Smooth muscle cell of the brain vasculature (primary cell): ENCODE measurements around the gene OTX1.
"Not testable (repeated sequence)": the region's sequence is repeated elsewhere in the genome, so short reads cannot be mapped to it uniquely, and the experiment has no call there.

Experiments used
- DNase-seq: peaks from one replicate; pipeline ENCODE4 v3.0.0-alpha.2; 2012; ENCODE audit warnings: low read depth, low spot score

The OTX1 gene

GRCh38 chr2:63058921-63059792 is 8.5 kb downstream of the OTX1 start:
- DNase-seq: no peak

GRCh38 chr2:63059793-63060471 is 9.3 kb downstream of the OTX1 start:
- DNase-seq: no peak

DNA sequence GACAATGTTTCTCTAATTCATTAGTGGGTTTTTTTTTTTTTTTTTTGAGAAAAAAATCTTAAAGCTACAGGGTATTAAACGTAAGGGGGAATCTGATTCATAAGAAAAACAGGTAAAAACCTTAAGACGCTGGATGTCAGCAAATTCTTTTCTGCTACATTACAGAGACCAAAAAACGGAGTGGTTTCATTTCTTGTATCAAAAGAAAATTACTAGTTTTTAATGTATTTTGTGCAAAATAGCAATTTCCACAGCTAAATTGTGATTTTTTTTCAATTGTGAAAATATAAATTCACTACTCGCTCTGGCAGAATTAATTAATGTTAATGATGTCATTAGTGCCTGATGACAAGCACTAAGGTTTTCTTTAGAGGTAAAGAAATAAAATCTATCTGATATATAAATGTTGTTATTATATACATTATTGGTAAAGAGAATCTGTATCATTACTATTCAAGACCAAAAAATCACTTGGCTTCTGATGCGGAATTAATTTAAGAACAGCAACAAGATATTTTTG is 9.9 kb downstream of the OTX1 start:
- DNase-seq: no peak

- no peak for DNase-seq
These were observed 13.6 kb downstream of the OTX1 start for GRCh38 chr2:63064197-63064596.

DNA sequence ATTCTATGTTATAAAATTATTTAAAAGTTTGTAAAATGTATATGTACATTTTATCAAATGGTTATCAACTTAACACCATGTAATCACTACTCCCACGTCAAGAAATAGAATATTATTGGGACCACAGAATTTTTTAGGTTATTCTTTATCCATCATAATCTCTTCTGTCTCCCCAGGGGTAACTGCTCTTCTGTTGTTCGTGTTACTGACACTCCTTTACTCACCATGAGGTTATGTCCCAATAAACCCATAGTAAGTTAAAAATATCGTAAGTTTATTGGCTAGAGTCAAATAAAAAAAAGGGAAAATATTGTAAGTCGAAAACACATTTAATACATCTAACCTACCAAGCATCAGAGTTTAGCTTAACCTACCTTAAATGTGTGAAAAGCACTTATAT is 14.0 kb downstream of the OTX1 start:
- DNase-seq: no peak

DNA sequence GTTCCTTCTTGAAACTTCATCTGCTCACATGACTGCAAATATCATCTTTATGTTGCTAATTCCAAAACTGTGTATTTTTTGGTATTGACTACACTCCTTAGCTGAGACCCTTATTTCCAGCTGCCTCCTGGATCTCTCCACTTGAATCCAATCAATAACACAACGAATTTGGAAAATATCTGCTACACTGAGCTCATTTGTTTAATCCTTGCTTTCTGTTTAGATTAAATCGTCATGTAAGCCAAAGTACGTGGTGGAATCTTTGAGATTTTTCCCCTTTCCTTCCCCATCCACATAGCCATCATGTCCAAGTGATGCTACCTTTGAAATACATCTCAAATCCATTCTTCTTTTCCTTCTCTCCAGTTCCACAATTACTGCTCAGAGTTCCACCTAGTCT is 15.6 kb downstream of the OTX1 start:
- no peak for DNase-seq

DNA sequence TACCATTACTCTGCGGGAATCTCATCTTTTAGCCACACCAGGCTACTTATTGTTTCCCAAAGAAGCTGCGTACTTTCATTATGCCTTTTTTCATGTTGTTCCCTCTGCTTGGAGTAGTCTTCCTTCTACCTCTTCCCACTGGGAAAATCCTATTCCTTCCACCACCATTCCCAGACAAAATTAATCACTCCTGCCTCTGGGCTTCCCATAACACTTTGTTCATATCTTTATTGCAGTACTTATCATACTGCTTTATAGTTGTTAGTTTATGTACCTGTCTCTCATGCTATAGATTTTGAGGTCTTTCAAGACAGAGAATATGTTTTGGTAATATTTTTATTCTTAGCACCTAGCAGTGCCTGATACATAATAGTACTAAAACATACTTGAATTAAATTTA is 16.2 kb downstream of the OTX1 start:
- DNase-seq: no peak

- DNase-seq: no peak
These were observed 21.0 kb downstream of the OTX1 start for GRCh38 chr2:63071664-63072063.

DNA sequence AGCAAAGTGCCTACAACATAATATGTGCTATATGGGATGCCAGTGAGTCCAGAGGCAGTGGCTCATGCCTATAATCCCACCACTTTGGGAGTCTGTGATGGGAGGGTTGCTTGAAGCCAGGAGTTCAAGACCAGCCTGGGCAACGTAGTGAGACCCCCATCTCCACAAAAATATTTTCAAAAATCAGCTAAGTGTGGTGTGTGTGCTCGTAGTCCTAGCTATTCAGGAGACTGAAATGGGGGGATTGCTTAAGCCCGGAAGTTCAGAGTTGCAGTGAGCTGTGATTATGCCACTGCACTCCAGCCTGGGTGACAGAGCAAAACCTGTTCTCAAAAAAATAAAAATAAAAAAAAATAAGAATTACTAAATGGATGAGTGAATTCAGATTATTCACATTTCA is 23.4 kb downstream of the OTX1 start:
- DNase-seq: no peak

GRCh38 chr2:63074399-63074798 is 23.8 kb downstream of the OTX1 start:
- not testable (repeated sequence) for DNase-seq

- DNase-seq: no peak
These were observed 28.4 kb downstream of the OTX1 start for GRCh38 chr2:63078852-63079606.

- no peak for DNase-seq
These were observed 30.8 kb downstream of the OTX1 start for GRCh38 chr2:63081404-63081803.

DNA sequence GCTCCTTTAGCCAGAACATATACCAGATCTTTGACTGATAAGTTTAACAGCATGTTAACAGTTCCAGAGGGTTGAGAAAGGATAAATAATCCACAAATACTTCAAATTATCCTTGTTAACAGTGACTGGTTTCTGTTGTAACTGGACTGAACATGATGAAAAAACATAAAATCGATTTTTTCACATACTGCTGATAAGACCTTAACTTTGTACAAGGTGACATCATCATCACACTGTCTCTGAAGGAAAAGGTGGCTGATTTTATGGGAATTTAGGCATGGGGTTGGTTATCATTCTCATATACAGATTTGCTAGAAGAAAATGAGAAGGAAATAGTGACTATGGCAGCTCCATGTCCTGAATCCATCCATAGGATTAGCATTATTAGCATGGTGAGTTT is 36.1 kb downstream of the OTX1 start:
- DNase-seq: no peak

GRCh38 chr2:63092401-63092800 is 41.8 kb downstream of the OTX1 start:
- DNase-seq: no peak

DNA sequence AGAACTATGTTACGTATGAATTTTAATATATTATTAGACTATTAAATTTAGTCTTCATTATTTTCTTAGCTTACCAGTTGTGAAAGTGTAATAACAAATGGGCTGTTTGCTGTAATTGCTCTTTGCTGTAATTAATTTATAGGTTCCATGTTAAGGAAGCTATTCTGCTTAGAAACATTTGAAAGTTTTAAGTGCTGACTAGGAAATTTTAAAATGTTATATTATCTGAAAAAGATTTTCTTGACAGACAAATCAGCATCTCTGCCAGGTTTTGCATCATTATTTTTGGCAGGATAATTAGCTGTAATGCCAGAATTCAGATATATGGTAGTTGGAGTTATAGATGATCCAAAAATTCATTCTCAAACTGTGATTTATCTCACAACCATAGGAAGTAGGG is 42.2 kb downstream of the OTX1 start:
- no peak for DNase-seq

- no peak for DNase-seq
These were observed 42.9 kb downstream of the OTX1 start for GRCh38 chr2:63093502-63093901.

DNA sequence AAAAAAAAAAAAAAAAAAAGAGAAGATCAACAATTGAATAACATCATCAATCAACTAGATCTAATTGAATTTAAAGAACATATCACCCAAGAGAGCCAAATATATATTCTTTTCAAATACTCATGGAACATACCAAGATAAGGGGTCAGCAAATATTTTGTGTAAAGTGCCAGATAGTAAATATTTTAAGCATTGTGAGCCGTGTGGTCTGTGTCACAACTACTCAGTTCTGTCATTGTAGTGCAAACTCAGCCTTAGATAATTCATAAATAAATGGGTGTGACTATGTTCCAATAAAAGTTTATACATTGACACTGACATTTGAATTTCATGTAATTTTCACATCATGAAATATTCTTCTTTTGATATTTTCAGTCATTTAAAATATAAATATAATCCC is 45.9 kb downstream of the OTX1 start:
- DNase-seq: no peak

- DNase-seq: no peak
These were observed 48.4 kb downstream of the OTX1 start for GRCh38 chr2:63099032-63099431.

DNA sequence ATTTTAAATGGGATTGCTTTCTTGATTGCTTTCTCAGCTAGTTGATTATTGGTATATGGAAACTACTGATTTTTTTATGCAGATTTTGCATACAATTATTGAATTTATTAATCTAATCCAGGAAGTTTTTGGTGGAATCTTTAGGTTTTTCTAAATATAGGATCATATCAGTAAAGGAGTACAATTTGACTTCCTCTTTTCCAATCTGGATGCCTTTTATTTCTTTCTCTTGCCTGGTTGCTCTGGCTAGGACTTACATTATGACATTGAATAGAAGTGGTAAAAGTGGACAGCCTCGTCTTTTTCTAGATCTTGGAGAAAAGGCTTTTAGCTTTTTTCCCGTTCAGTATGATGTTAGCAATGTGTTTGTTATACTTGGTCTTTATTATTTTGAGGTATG is 51.3 kb downstream of the OTX1 start:
- DNase-seq: no peak

GRCh38 chr2:63104482-63104881 is 53.9 kb downstream of the OTX1 start:
- DNase-seq: no peak
